OCI-LY3 (cell line): ENCODE results near the gene GINS2.

Experiments
- EZH2phosphoT487 ChIP-seq: fragments of 200-600 bp; shearing (Covaris generic); IDR thresholded peaks from 2 replicates; pipeline ENCODE4 v1.6.1; 2018; ENCODE audit warnings: antibody characterized with exemption, mixed run types, low read depth
- TF ChIP-seq, protein P1 (sequence below): fragments of 200-600, 300-600 bp; sonication (generic); IDR thresholded peaks from 2 replicates; pipeline ENCODE4 v1.5.1; 2014; ENCODE audit warnings: antibody characterized with exemption, low read length, low read depth

DNA sequence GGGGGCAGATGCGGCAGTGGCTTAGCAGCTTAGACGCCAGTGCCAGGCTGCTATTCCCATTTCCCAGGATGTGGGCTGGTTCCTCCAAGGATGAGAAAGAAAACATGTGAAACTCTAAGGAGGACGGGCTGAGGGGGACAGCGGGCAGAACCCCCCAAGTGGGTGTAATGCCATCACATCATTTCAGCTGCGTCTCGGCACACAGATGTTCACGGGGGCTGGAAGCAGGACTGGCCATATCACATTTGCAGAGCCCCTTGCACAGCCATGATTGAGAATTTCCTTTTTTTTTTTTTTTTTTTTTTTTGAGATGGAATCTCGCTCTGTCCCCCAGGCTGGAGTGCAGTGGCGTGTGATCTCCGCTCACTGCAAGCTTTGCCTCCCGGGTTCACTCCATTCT is 15.3 kb upstream of the GINS2 start:
- TF ChIP-seq, protein P1, sequence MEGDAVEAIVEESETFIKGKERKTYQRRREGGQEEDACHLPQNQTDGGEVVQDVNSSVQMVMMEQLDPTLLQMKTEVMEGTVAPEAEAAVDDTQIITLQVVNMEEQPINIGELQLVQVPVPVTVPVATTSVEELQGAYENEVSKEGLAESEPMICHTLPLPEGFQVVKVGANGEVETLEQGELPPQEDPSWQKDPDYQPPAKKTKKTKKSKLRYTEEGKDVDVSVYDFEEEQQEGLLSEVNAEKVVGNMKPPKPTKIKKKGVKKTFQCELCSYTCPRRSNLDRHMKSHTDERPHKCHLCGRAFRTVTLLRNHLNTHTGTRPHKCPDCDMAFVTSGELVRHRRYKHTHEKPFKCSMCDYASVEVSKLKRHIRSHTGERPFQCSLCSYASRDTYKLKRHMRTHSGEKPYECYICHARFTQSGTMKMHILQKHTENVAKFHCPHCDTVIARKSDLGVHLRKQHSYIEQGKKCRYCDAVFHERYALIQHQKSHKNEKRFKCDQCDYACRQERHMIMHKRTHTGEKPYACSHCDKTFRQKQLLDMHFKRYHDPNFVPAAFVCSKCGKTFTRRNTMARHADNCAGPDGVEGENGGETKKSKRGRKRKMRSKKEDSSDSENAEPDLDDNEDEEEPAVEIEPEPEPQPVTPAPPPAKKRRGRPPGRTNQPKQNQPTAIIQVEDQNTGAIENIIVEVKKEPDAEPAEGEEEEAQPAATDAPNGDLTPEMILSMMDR = no peak
- no peak for TF ChIP-seq EZH2phosphoT487
